Panc1 (cell line): ENCODE results near the gene ADAMTSL3. TPM values are rescaled to one million over a fixed set of nuclear protein-coding genes. Genes with fewer than 3 reads are reported as not detected.

Source experiments
- ATAC-seq: fragments of 200-7000 bp; cut with Tn5 transposase; 2 replicates; pipeline ENCODE4 v1.9.1; 2020; ENCODE audit warnings: mild to moderate bottlenecking, moderate library complexity
- BruUV-seq: library from RNA; stranded (reverse); fragments of 400-500 nt; replicated peaks from 2 replicates; lab custom pipeline; 2021; lab: Mats Ljungman, UMichigan
- CTCF ChIA-PET: fragments of 300-600 bp; sonication (Branson Sonifier 250); formaldehyde crosslinking; loops from one replicate; lab custom pipeline; 2022; ENCODE audit warnings: antibody characterized with exemption; lab: Charles Lee
- POLR2A ChIA-PET: fragments of 300-600 bp; sonication (Branson Sonifier 250); formaldehyde crosslinking; loops from one replicate; lab custom pipeline; 2022; ENCODE audit warnings: antibody characterized with exemption; lab: Charles Lee
- DNase-seq: peaks from one replicate; pipeline ENCODE4 v3.0.0-alpha.2; 2010; ENCODE audit warnings: low read depth, low spot score
- H3K27ac ChIP-seq: 2 replicates; pipeline ENCODE4 v1.5.1; 2011; ENCODE audit warnings: mild to moderate bottlenecking, low read length, inconsistent platforms
- H3K27me3 ChIP-seq: fragments of 200-500 bp; sonication (Bioruptor generic); 2 replicates; pipeline ENCODE4 v1.6.0; 2014; ENCODE audit warnings: low read length, inconsistent platforms; ENCODE audit not compliant: control insufficient read depth, insufficient read depth
- H3K36me3 ChIP-seq: fragments of 200-500 bp; sonication (Bioruptor generic); 2 replicates; pipeline ENCODE4 v1.5.1; 2014; ENCODE audit warnings: inconsistent platforms, mild to moderate bottlenecking, low read length, moderate library complexity; ENCODE audit not compliant: control insufficient read depth, insufficient read depth
- H3K4me1 ChIP-seq: 2 replicates; pipeline ENCODE4 v1.5.1; 2011; ENCODE audit warnings: inconsistent platforms, mild to moderate bottlenecking, low read length, moderate library complexity; ENCODE audit not compliant: control insufficient read depth, insufficient read depth
- H3K4me3 ChIP-seq, 2 experiments: 2 replicates each; pipeline ENCODE4 v1.5.1; 2011 to 2012; ENCODE audit warnings: low read depth in 2 of 2, low read length in 2 of 2, mild to moderate bottlenecking in 2 of 2, inconsistent platforms in 1 of 2, moderate library complexity in 1 of 2
- H3K9me3 ChIP-seq: fragments of 200-500 bp; sonication (Bioruptor generic); 2 replicates; pipeline ENCODE4 v1.5.1; 2014; ENCODE audit warnings: low read depth, mild to moderate bottlenecking, inconsistent platforms, low read length, moderate library complexity; ENCODE audit not compliant: control insufficient read depth, insufficient read depth
- POLR2AphosphoS5 ChIP-seq: IDR thresholded peaks from 2 replicates; pipeline ENCODE4 v1.6.1; 2012; ENCODE audit warnings: mild to moderate bottlenecking, low read depth, low read length, moderate library complexity
- REST ChIP-seq, 2 experiments: IDR thresholded peaks; 2 replicates each; pipeline ENCODE4 v1.6.1; 2011 to 2012; ENCODE audit warnings: low read depth in 2 of 2, control low read depth in 1 of 2, low read length in 1 of 2, mild to moderate bottlenecking in 1 of 2, moderate library complexity in 1 of 2; ENCODE audit not compliant: insufficient read depth in 1 of 2
- SIN3A ChIP-seq: IDR thresholded peaks from 2 replicates; pipeline ENCODE4 v1.6.1; 2012; ENCODE audit warnings: low read depth, mild to moderate bottlenecking, low read length, moderate library complexity, borderline replicate concordance; ENCODE audit not compliant: insufficient read depth
- TCF7L2 ChIP-seq: IDR thresholded peaks from 2 replicates; pipeline ENCODE4 v1.6.1; 2011; ENCODE audit warnings: mild to moderate bottlenecking, low read depth, low read length, inconsistent platforms
- in situ Hi-C: cut with HindIII; loops from 2 replicates; pipeline ENCODE4 v1.10.0; 2016; ENCODE audit warnings: low sequenced_read_pairs, low pct_unique_long_range_greater_than_20kb
- intact Hi-C: fragments of 100-400 bp; cut with micrococcal nuclease; formaldehyde crosslinking; loops from one replicate; pipeline ENCODE4 v1.10.0; 2022; ENCODE audit not compliant: unreplicated experiment
- total RNA-seq: library from RNA; stranded (reverse); gene quantifications from one replicate; pipeline ENCODE4 v1.2.1, GENCODE V29; 2021; ENCODE audit not compliant: unreplicated experiment
- TF ChIP-seq, protein P1 (sequence below): fragments of 450-650 bp; IDR thresholded peaks from 2 replicates; pipeline ENCODE4 v1.5.1; 2017; ENCODE audit warnings: mild to moderate bottlenecking

ADAMTSL3 gene
- total RNA-seq, 1 experiment from 2014 or later: not detected

DNA sequence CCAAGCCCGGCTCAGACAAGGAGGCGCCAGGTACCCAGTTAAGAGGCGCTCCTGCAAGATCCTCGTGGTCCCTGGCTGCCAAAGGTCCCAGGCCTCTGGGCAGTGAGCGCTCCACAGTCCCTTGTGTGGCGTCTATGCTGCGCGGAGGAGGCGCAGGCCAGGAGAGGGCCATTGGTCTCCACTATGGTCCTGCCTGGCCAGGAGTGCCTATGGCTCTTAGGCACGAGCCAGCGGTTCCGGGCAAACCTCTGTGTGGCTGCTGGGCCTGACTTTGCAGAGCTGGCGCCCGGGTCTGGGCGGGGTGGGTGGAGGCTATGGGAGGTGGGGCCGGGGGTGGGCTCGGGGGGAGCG, 660 bp upstream of the ADAMTSL3 start:
- intact Hi-C loops (no loop called here), in situ Hi-C loops (no loop called here)
- Histone ChIP-seq H3K9me3 (no peaks in the 10 kb centered on the region), H3K27ac (no peak overlapping the region), H3K4me1 (no peaks in the 10 kb centered on the region), H3K36me3 (no peaks in the 10 kb centered on the region), H3K4me3 (no peak overlapping the region), H3K27me3 (no peaks in the 10 kb centered on the region)
- DNase-seq: no peak
- TF ChIP-seq, protein P1, sequence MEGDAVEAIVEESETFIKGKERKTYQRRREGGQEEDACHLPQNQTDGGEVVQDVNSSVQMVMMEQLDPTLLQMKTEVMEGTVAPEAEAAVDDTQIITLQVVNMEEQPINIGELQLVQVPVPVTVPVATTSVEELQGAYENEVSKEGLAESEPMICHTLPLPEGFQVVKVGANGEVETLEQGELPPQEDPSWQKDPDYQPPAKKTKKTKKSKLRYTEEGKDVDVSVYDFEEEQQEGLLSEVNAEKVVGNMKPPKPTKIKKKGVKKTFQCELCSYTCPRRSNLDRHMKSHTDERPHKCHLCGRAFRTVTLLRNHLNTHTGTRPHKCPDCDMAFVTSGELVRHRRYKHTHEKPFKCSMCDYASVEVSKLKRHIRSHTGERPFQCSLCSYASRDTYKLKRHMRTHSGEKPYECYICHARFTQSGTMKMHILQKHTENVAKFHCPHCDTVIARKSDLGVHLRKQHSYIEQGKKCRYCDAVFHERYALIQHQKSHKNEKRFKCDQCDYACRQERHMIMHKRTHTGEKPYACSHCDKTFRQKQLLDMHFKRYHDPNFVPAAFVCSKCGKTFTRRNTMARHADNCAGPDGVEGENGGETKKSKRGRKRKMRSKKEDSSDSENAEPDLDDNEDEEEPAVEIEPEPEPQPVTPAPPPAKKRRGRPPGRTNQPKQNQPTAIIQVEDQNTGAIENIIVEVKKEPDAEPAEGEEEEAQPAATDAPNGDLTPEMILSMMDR: no peak
- no peak for TF ChIP-seq SIN3A
- TF ChIP-seq REST (IDR thresholded peaks at IDR 0.05; ENCODE audit: insufficient read depth in 1 of 2, low read depth in 2 of 2, low read length in 1 of 2): no peak
- no peak for TF ChIP-seq TCF7L2
- TF ChIP-seq POLR2AphosphoS5: no peak
- BruUV-seq: no TSS peak
- ChIA-PET POLR2A (no interaction called here), CTCF (no interaction called here)
- ATAC-seq: no peak

DNA sequence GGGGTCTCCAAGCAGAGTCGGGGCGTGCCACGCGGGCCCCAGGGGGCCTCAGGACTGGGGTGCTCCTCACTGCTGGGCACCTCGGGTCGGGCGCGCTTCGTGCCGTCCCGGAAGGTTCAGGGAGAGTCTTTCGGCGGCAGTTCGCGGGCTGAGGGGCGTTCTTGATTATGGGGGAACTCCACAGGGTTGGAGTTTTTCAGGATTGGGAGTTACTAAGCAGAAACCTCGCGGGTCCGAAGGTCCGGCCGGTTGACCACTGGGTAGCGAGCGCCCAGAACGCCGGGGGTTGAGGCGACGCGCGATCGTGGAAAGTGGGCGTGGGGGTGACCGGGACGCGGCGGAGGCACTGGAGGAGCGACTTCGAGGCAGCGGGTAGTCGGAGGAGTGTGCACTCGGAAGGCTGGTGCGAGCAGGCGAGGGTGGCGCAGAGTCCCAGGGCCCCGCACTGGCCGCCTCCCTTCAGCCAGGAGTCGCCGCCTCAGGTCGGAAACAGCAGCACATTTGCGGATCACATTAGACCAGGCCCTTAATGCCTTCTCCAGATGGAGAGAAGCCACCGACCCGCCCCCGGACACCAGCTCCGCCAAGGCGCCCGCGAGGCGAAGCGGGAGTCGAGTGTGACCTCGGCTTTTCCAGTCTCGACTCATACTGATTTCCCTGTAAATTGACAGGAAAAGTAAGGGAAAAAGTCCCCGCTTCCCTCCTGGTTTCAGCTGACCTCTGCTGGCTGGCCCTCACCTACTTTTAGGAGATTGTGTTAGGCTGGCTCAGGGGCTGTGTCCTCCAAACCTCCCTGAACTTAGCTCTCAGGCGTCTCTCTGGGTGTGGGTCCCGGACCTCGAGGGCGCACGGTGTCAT, 685 bp downstream of the ADAMTSL3 start:
- CTCF ChIA-PET: no interaction called here
- Histone ChIP-seq H3K4me1 (no peaks in the 10 kb centered on the region; the same call in 1 of the 2 replicates), H3K27me3 (no peaks in the 10 kb centered on the region), H3K27ac (no peak overlapping the region), H3K9me3 (no peaks in the 10 kb centered on the region), H3K4me3 (no peak overlapping the region), H3K36me3 (no peaks in the 10 kb centered on the region)
- BruUV-seq: no TSS peak
- in situ Hi-C loops (no loop called here), intact Hi-C loops (no loop called here)
- DNase-seq (no peak), ATAC-seq (no peak)
- TF ChIP-seq REST (IDR thresholded peaks at IDR 0.05; ENCODE audit: insufficient read depth in 1 of 2, low read depth in 2 of 2, low read length in 1 of 2) (no peak), SIN3A (no peak), TCF7L2 (no peak)
- TF ChIP-seq, protein P1: no peak
- POLR2A ChIA-PET: no interaction called here
